Lower leg skin (tissue), 4 donors: ENCODE data around the gene TSG101. TPM values are rescaled to one million over a fixed set of nuclear protein-coding genes. Genes with fewer than 3 reads are reported as not detected.

ENCODE experiments used
- DNase-seq, 2 donors: peaks; one replicate each; pipeline ENCODE4 v3.0.0-alpha.2; 2019; ENCODE audit warnings: low spot score in 2 of 2
- H3K4me3 ChIP-seq: fragments of 200-600 bp; sonication (generic); 2 replicates; pipeline ENCODE4 v1.5.1; 2017; ENCODE audit warnings: mild to moderate bottlenecking, low read depth; ENCODE audit not compliant: poor library complexity, severe bottlenecking
- POLR2A ChIP-seq, 2 donors: fragments of 450-650 bp; IDR thresholded peaks; one replicate each; pipeline ENCODE4 v1.6.1; 2016 to 2017; ENCODE audit warnings: antibody characterized with exemption in 2 of 2, mild to moderate bottlenecking in 1 of 2, moderate library complexity in 1 of 2
- WGBS, 2 donors: methylation state at CpG; one replicate each; pipeline ENCODE4 v1.1.5; 2018; 5-methylcytosine and 5-hydroxymethylcytosine counted together
- intact Hi-C: fragments of 100-400 bp; cut with DNase I; formaldehyde crosslinking; loops from one replicate; pipeline ENCODE4 v1.15.0; 2023; ENCODE audit warnings: low total_unique reads
- total RNA-seq, 4 donors: library from RNA; depleted of rRNA; stranded (reverse); fragments of >200 nt; gene quantifications; one replicate each; pipeline ENCODE4 v1.1.0, GENCODE V29; 2016
- TF ChIP-seq, protein P1 (sequence below), 3 donors: fragments of 450-650 bp; IDR thresholded peaks; one replicate each; pipeline ENCODE4 v1.5.1; 2016; ENCODE audit warnings: antibody characterized with exemption in 3 of 3, mild to moderate bottlenecking in 3 of 3, moderate library complexity in 2 of 3

Gene TSG101
- total RNA-seq, 4 donors from 2014 or later = 76.9 to 103 (median 85.8) TPM

GRCh38 chr11:18479063-18479462 is 47.7 kb downstream of the TSG101 start:
- H3K4me3 ChIP-seq = no peak overlapping the region
- 91 to 95% methylated on average over 4 of the region's 4 CpGs for whole genome bisulfite sequencing, 2 donors
- intact Hi-C loops = no loop called here
- no peak for TF ChIP-seq POLR2A (IDR thresholded peaks at IDR 0.05)
- DNase-seq = no peak

DNA sequence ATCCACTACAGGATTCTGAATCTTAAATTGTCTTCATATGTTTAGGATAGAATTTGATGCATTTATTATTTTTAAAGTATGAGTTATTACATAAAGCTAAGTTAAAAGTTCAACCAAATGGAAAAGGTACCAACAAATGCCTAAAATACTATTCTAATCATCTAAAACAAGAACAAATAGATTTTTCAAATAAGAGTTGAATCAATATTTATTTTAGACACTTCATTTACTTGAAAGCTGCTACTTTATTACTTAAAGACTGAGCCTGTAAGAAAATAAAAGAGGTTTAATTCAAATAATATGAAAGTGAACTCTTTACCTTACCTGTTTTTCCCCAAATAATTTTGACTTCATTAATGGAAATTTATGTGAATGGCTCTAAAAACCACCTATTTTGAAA is 54.2 kb downstream of the TSG101 start:
- DNase-seq = no peak
- TF ChIP-seq, protein P1, sequence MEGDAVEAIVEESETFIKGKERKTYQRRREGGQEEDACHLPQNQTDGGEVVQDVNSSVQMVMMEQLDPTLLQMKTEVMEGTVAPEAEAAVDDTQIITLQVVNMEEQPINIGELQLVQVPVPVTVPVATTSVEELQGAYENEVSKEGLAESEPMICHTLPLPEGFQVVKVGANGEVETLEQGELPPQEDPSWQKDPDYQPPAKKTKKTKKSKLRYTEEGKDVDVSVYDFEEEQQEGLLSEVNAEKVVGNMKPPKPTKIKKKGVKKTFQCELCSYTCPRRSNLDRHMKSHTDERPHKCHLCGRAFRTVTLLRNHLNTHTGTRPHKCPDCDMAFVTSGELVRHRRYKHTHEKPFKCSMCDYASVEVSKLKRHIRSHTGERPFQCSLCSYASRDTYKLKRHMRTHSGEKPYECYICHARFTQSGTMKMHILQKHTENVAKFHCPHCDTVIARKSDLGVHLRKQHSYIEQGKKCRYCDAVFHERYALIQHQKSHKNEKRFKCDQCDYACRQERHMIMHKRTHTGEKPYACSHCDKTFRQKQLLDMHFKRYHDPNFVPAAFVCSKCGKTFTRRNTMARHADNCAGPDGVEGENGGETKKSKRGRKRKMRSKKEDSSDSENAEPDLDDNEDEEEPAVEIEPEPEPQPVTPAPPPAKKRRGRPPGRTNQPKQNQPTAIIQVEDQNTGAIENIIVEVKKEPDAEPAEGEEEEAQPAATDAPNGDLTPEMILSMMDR (IDR thresholded peaks at IDR 0.05) = no peak
- H3K4me3 ChIP-seq = no peak overlapping the region
- intact Hi-C loops = no loop called here

- DNase-seq = no peak
- WGBS, 2 donors = 95% methylated on average over 3 of the region's 3 CpGs
Observed at GRCh38 chr11:18471995-18472394, 54.7 kb downstream of the TSG101 start.

GRCh38 chr11:18468961-18469360 is 57.8 kb downstream of the TSG101 start:
- WGBS, 2 donors = 91 to 92% methylated on average over 7 of the region's 7 CpGs
- intact Hi-C loops = no loop called here
- DNase-seq = no peak
- TF ChIP-seq, protein P1 (IDR thresholded peaks at IDR 0.05) = no peak
- TF ChIP-seq POLR2A (IDR thresholded peaks at IDR 0.05) = no peak
- H3K4me3 ChIP-seq = no peak overlapping the region

More at GRCh38 chr11:18471995-18472394, 54.7 kb downstream of the TSG101 start:
- intact Hi-C loops = no loop called here
- no peak for TF ChIP-seq POLR2A (IDR thresholded peaks at IDR 0.05)
- TF ChIP-seq, protein P1 (IDR thresholded peaks at IDR 0.05) = no peak
- no peak overlapping the region for H3K4me3 ChIP-seq

- intact Hi-C loops = no loop called here
- TF ChIP-seq, protein P1 (IDR thresholded peaks at IDR 0.05) = no peak
- no peak for TF ChIP-seq POLR2A (IDR thresholded peaks at IDR 0.05)
- H3K4me3 ChIP-seq = no peak overlapping the region
- DNase-seq = no peak
- WGBS, 2 donors = 92 to 94% methylated on average over 2 of the region's 2 CpGs
Observed at GRCh38 chr11:18468059-18468458, 58.7 kb downstream of the TSG101 start.

DNA sequence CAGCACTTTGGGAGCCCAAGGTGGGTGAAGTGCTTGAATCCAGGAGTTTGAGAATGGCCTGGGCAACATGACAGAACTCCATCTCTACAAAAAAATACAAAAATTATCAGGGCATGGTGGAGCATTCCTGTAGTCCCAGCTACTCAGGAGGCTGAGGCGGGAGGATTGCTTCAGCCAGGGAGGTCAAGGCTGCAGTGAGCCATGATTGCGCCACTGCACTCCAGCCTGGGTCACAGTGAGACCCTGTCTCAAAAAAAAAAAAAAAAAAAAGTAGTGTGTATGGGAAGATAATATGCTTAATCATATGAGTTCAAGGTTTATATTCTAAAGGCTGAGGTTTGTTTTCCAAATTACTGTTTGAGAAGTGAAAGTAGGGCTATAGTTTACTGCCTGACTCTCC is 60.3 kb downstream of the TSG101 start:
- intact Hi-C loops = no loop called here
- TF ChIP-seq POLR2A (IDR thresholded peaks at IDR 0.05) = no peak
- TF ChIP-seq, protein P1 (IDR thresholded peaks at IDR 0.05) = no peak
- 96 to 100% methylated on average over 2 of the region's 2 CpGs for WGBS, 2 donors
- DNase-seq = no peak
- H3K4me3 ChIP-seq = no peak overlapping the region
